BJ (cell line): ENCODE measurements around the gene SLC15A4. TPM values are rescaled to one million over a fixed set of nuclear protein-coding genes. Genes with fewer than 3 reads are reported as not detected.

Experiments used
- CTCF ChIA-PET: fragments of 350-600 bp; formaldehyde crosslinking; extraction: SDS; loops from one replicate; lab custom pipeline; 2021; ENCODE audit warnings: antibody characterized with exemption, inconsistent platforms; lab: Yijun Ruan, JAX
- POLR2A ChIA-PET: fragments of 300-600 bp; sonication (Branson Sonifier 250); formaldehyde crosslinking; extraction: SDS; loops from one replicate; lab custom pipeline; 2021; ENCODE audit warnings: antibody characterized with exemption; lab: Charles Lee
- DNase-seq: peaks from one replicate; pipeline ENCODE4 v3.0.0-alpha.2; 2011; ENCODE audit warnings: low read depth
- H3K27me3 ChIP-seq: 2 replicates; pipeline ENCODE4 v1.6.0; 2011; ENCODE audit warnings: low read length; ENCODE audit not compliant: control insufficient read depth, insufficient read depth
- H3K36me3 ChIP-seq: 2 replicates; pipeline ENCODE4 v1.5.1; 2011; ENCODE audit warnings: low read length; ENCODE audit not compliant: control insufficient read depth, insufficient read depth
- H3K4me3 ChIP-seq: 2 replicates; pipeline ENCODE4 v1.5.1; 2011; ENCODE audit warnings: low read depth, mild to moderate bottlenecking, control low read depth, low read length
- polyA minus RNA-seq: library from RNA; depleted of rRNA, polyadenylated mRNA; stranded (reverse); fragments of >200 nt; gene quantifications from 2 replicates; pipeline ENCODE4 v1.2.3, GENCODE V29; 2011; rRNA and poly(A)+ RNA removed
- polyA plus RNA-seq: library from polyadenylated mRNA; depleted of rRNA; stranded (reverse); fragments of >200 nt; gene quantifications from 2 replicates; pipeline ENCODE4 v1.2.3, GENCODE V29; 2011; rRNA removed
- TF ChIP-seq, protein P1 (sequence below): IDR thresholded peaks from 2 replicates; pipeline ENCODE4 v1.5.1; 2011; ENCODE audit warnings: low read depth, mild to moderate bottlenecking, control low read depth, inconsistent platforms, low read length, moderate library complexity; ENCODE audit not compliant: insufficient read depth

The SLC15A4 gene
- polyA plus RNA-seq (21.8 and 23.8 TPM in 2 replicates), polyA minus RNA-seq (29.1 and 42.7 TPM in 2 replicates)

GRCh38 chr12:128823916-128824839 is at the start of gene SLC15A4:
SLC15A4 (minus strand) TSS chr12:128823958; CDS start chr12:128823943, 15 bp downstream.
- TF ChIP-seq, protein P1, sequence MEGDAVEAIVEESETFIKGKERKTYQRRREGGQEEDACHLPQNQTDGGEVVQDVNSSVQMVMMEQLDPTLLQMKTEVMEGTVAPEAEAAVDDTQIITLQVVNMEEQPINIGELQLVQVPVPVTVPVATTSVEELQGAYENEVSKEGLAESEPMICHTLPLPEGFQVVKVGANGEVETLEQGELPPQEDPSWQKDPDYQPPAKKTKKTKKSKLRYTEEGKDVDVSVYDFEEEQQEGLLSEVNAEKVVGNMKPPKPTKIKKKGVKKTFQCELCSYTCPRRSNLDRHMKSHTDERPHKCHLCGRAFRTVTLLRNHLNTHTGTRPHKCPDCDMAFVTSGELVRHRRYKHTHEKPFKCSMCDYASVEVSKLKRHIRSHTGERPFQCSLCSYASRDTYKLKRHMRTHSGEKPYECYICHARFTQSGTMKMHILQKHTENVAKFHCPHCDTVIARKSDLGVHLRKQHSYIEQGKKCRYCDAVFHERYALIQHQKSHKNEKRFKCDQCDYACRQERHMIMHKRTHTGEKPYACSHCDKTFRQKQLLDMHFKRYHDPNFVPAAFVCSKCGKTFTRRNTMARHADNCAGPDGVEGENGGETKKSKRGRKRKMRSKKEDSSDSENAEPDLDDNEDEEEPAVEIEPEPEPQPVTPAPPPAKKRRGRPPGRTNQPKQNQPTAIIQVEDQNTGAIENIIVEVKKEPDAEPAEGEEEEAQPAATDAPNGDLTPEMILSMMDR: peak; percentile 36; the same call in 1 of the 2 replicates
- CTCF ChIA-PET: interaction anchor here (1.1 to 1.2 kb wide), 2 partner anchors 25 to 44 kb away, joined by 3 to 4 read pairs; no protein-coding TSS in a partner anchor
- H3K27me3 ChIP-seq: no peaks in the 10 kb centered on the region
- H3K4me3 ChIP-seq: peak within 1 kb of the TSS; percentile 94
- POLR2A ChIA-PET: no interaction called here
- DNase-seq: no peak
- H3K36me3 ChIP-seq: no peaks in the 10 kb centered on the region; the same call in 1 of the 2 replicates

DNA sequence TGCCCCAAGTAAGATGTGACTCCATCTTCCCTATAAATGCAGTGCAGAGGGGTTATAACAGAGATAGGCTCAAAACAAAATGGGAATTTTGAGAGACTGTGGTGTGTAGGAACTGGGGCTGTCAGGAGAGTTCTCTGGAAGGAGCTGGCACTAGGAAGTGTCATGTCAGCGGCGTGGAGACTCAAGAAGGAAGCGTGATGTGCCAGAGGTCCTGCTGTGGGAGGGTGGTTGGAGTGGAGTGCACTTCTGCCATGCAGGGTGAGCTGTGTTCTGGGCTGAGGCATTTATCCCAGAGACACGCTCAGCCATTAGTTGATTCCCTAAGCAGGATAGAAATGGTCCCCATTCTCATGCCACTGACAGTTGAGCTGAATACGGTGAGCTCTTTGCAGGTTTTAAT is 48.5 kb upstream of the SLC15A4 start:
- Histone ChIP-seq H3K4me3 (no peak overlapping the region), H3K27me3 (no peaks in the 10 kb centered on the region), H3K36me3 (no peaks in the 10 kb centered on the region)
- TF ChIP-seq, protein P1: no peak
- ChIA-PET CTCF (no interaction called here), POLR2A (no interaction called here)
- no peak for DNase-seq

DNA sequence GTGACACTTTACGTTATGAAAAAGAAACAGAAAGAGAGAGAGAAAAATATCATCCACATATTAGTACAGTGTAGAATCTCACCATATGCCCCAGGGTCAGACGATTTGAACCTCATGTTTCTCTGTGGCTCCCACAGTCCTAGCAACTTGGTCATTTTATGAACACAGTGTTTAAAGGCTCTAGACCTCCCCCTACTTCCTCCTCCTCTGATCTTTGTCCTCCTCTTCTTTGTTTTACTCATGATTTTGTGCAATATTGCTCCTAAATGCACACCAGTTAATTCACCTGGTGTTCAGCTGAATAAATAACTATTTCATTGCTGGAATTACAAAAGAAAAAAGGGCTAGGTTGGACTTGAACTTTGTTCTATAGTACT is 47.7 kb upstream of the SLC15A4 start:
- POLR2A ChIA-PET: no interaction called here
- no peak overlapping the region for H3K4me3 ChIP-seq
- H3K27me3 ChIP-seq: no peaks in the 10 kb centered on the region
- DNase-seq: no peak
- CTCF ChIA-PET: no interaction called here
- no peaks in the 10 kb centered on the region for H3K36me3 ChIP-seq
- TF ChIP-seq, protein P1: no peak

- H3K27me3 ChIP-seq: no peaks in the 10 kb centered on the region
- POLR2A ChIA-PET: no interaction called here
- DNase-seq: no peak
- H3K4me3 ChIP-seq: no peak overlapping the region
- H3K36me3 ChIP-seq: no peaks in the 10 kb centered on the region
- CTCF ChIA-PET: no interaction called here
- TF ChIP-seq, protein P1: no peak
Measured at GRCh38 chr12:128867466-128867865, 43.7 kb upstream of the SLC15A4 start.

- TF ChIP-seq, protein P1: no peak
- ChIA-PET CTCF (no interaction called here), POLR2A (no interaction called here)
- no peaks in the 10 kb centered on the region for H3K36me3 ChIP-seq
- H3K27me3 ChIP-seq: no peaks in the 10 kb centered on the region
- no peak for DNase-seq
- no peak overlapping the region for H3K4me3 ChIP-seq
Measured at GRCh38 chr12:128864516-128865186, 40.9 kb upstream of the SLC15A4 start.
